Smooth muscle cell (in vitro differentiated cells): ENCODE results near the gene ACAD8. TPM values are rescaled to one million over a fixed set of nuclear protein-coding genes. Genes with fewer than 3 reads are reported as not detected.

ENCODE experiments used
- DNase-seq: peaks from one replicate; lab custom pipeline; 2025; ENCODE audit not compliant: unreplicated experiment; lab: John Stamatoyannopoulos, UW
- H2AFZ ChIP-seq: fragments of 200-600 bp; sonication (generic); 2 replicates; pipeline ENCODE4 v1.6.0; 2016; ENCODE audit warnings: antibody characterized with exemption, low read depth, mild to moderate bottlenecking
- H3F3A ChIP-seq: fragments of 200-600 bp; sonication (generic); 2 replicates; pipeline ENCODE4 v1.6.0; 2017; ENCODE audit warnings: antibody characterized with exemption, low read depth
- H3K27ac ChIP-seq: fragments of 200-600 bp; sonication (generic); 2 replicates; pipeline ENCODE4 v1.5.1; 2016; ENCODE audit warnings: low read depth, mild to moderate bottlenecking
- H3K27me3 ChIP-seq: fragments of 200-600 bp; sonication (generic); 2 replicates; pipeline ENCODE4 v1.6.1; 2016; ENCODE audit warnings: low read depth, mild to moderate bottlenecking
- H3K36me3 ChIP-seq: fragments of 200-600 bp; sonication (generic); 2 replicates; pipeline ENCODE4 v1.5.1; 2016; ENCODE audit warnings: low read depth
- H3K4me1 ChIP-seq: fragments of 200-600 bp; sonication (generic); 2 replicates; pipeline ENCODE4 v1.5.1; 2016; ENCODE audit warnings: low read depth
- H3K4me2 ChIP-seq: fragments of 200-600 bp; sonication (generic); 2 replicates; pipeline ENCODE4 v1.6.0; 2016; ENCODE audit warnings: mild to moderate bottlenecking
- H3K4me3 ChIP-seq: fragments of 200-600 bp; sonication (generic); 2 replicates; pipeline ENCODE4 v1.5.1; 2016; ENCODE audit warnings: mild to moderate bottlenecking
- H3K79me2 ChIP-seq: fragments of 200-600 bp; sonication (generic); 2 replicates; pipeline ENCODE4 v1.6.0; 2016; ENCODE audit warnings: low read depth, mild to moderate bottlenecking
- H3K9ac ChIP-seq: fragments of 200-600 bp; sonication (generic); 2 replicates; pipeline ENCODE4 v1.6.0; 2016; ENCODE audit warnings: low read depth
- H3K9me3 ChIP-seq: fragments of 200-600 bp; sonication (generic); replicated peaks from 2 replicates; pipeline ENCODE4 v1.5.1; 2016; ENCODE audit warnings: low read depth
- H4K20me1 ChIP-seq: fragments of 200-600 bp; sonication (generic); 2 replicates; pipeline ENCODE4 v1.6.0; 2016; ENCODE audit warnings: low read depth
- WGBS: methylation state at CpG from one replicate; pipeline ENCODE4 v1.1.7; 2016; ENCODE audit warnings: low lambda C conversion rate; 5-methylcytosine and 5-hydroxymethylcytosine counted together
- polyA plus RNA-seq: library from polyadenylated mRNA; unstranded; fragments of >200 nt; fragmentation: Nextera tagmentation; extraction: Ambion mirVana; gene quantifications from 2 replicates; pipeline ENCODE4 v1.2.1, GENCODE V29; 2016
- total RNA-seq: library from RNA; depleted of rRNA; stranded (reverse); fragments of >200 nt; gene quantifications from 2 replicates; pipeline ENCODE4 v1.2.3, GENCODE V29; 2014
- TF ChIP-seq, protein P1 (sequence below): fragments of 200-600 bp; sonication (generic); IDR thresholded peaks from 2 replicates; pipeline ENCODE4 v1.5.1; 2017; ENCODE audit warnings: borderline replicate concordance, mild to moderate bottlenecking, antibody characterized with exemption; ENCODE audit not compliant: insufficient read depth, poor library complexity, severe bottlenecking

Gene ACAD8
- total RNA-seq (12.4 and 14.7 TPM in 2 replicates), polyA plus RNA-seq (11.5 and 11.7 TPM in 2 replicates)

DNA sequence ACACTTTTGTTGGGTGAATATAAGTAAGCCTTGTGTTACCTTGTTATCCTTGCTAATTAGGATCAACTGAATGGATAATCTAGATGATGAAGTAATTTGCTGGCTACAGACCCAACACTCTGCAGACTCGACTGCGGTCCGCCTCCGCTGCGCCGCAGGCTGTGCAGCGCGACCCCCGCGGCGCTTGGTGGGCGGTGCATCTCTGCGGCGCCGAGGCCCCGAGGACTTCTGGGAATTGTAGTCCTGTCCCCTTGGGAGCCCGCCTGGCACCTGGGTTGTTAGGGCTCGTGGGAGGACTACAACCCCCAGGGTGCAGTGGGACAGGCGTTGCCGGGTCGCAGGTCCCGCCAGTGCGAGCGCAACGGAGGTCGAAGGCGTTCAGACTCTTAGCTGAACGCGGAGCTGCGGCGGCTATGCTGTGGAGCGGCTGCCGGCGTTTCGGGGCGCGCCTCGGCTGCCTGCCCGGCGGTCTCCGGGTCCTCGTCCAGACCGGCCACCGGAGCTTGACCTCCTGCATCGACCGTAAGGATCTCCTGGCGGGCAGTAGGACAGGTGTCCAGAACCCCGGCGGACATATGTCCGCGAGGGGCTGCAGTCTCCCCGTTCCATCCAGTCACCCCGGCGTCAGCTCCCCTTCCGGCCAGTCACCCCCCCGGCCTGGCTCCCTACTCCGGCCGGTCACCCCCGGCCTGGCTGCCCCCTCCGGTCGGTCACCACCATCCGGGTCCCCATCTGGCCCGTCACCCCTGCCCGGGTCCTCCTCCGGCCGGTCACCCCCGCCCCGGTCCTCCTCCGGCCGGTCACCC is at the start of gene ACAD8, which contains the start of gene THYN1:
ACAD8 (plus strand) TSS at position 381 of the 806 bp plus-strand sequence; CDS start at position 414, 33 bp downstream.
THYN1 (minus strand) TSS at position 165 of the 806 bp plus-strand sequence. CDS start 470 bp downstream, outside the sequence.
- peak; percentile 74 for DNase-seq
- Histone ChIP-seq H3K36me3 (peaks cover 3% of the 10 kb centered on the region), H3K27me3 (no peaks in the 10 kb centered on the region), H3K79me2 (peaks cover 14% of the 10 kb centered on the region), H2AFZ (peak within 1 kb of the TSS; percentile 98), H3F3A (no peaks in the 10 kb centered on the region), H3K4me2 (peak within 1 kb of the TSS; percentile 97), H3K4me1 (peaks cover 14% of the 10 kb centered on the region), H3K27ac (no peak within 1 kb of the TSS), H4K20me1 (no peaks in the 10 kb centered on the region), H3K9ac (peak within 1 kb of the TSS; percentile 69), H3K4me3 (peak within 1 kb of the TSS; percentile 87), H3K9me3 (no peaks in the 10 kb centered on the region)
- TF ChIP-seq, protein P1, sequence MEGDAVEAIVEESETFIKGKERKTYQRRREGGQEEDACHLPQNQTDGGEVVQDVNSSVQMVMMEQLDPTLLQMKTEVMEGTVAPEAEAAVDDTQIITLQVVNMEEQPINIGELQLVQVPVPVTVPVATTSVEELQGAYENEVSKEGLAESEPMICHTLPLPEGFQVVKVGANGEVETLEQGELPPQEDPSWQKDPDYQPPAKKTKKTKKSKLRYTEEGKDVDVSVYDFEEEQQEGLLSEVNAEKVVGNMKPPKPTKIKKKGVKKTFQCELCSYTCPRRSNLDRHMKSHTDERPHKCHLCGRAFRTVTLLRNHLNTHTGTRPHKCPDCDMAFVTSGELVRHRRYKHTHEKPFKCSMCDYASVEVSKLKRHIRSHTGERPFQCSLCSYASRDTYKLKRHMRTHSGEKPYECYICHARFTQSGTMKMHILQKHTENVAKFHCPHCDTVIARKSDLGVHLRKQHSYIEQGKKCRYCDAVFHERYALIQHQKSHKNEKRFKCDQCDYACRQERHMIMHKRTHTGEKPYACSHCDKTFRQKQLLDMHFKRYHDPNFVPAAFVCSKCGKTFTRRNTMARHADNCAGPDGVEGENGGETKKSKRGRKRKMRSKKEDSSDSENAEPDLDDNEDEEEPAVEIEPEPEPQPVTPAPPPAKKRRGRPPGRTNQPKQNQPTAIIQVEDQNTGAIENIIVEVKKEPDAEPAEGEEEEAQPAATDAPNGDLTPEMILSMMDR, result no peak
- whole genome bisulfite sequencing, result 1% methylated on average over 60 of the region's 70 CpGs

DNA sequence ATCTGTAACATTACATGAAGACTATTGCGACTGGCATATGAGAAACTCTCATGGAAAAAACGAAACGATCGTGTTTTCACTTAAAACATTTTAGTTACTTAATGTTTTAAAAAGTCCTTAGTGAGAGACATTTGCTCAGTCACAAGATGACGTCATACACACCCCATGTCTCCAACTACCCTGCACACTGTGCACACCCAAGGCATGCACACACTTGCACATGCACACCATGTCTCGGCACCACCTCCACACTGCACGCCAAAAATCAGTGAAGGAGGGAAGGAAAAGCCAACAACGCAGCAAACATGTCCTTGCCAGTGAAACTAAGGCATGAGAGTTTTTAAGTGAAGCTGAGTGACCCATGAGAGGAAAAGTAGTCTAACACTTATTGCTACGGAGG is 47.6 kb upstream of the ACAD8 start:
- no peak overlapping the region for H2AFZ ChIP-seq
- no peaks in the 10 kb centered on the region for H3K79me2 ChIP-seq
- 97% methylated on average over 9 of the region's 9 CpGs for WGBS
- no peak overlapping the region for H3K9ac ChIP-seq
- no peaks in the 10 kb centered on the region for H4K20me1 ChIP-seq
- H3K4me1 ChIP-seq, result no peaks in the 10 kb centered on the region
- no peak overlapping the region for H3K27ac ChIP-seq
- H3K4me3 ChIP-seq, result no peak overlapping the region
- no peaks in the 10 kb centered on the region for H3K9me3 ChIP-seq
- H3K4me2 ChIP-seq, result no peak overlapping the region
- no peaks in the 10 kb centered on the region for H3K27me3 ChIP-seq
- DNase-seq, result no peak
- TF ChIP-seq, protein P1, result no peak
- peaks cover 28% of the 10 kb centered on the region for H3K36me3 ChIP-seq
- no peaks in the 10 kb centered on the region for H3F3A ChIP-seq

DNA sequence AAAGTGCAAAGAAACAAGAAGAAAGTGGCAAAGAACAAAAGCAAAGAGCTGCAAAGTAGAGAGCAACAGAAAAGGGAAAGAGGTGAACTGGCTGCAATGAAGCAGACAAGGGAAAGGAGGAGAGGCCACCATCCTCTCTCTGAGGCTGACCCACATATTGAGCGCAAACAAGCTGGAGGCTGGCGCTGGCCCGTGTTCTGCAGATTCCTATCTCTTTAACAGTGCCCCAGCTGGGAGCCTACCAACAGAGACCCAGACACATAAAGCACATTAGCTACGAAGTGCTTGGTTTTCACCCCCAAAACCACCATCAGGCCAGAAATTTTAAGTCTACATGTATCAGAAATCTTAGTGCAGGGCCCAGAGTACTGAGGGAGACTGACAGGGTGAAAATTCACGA is 47.2 kb upstream of the ACAD8 start:
- Histone ChIP-seq H3K36me3 (peaks cover 27% of the 10 kb centered on the region), H3K9ac (no peak overlapping the region), H4K20me1 (no peaks in the 10 kb centered on the region), H3K9me3 (no peaks in the 10 kb centered on the region), H2AFZ (no peak overlapping the region), H3K4me3 (no peak overlapping the region), H3K27me3 (no peaks in the 10 kb centered on the region), H3K4me1 (no peaks in the 10 kb centered on the region), H3K27ac (no peak overlapping the region), H3F3A (no peaks in the 10 kb centered on the region), H3K4me2 (no peak overlapping the region), H3K79me2 (no peaks in the 10 kb centered on the region)
- TF ChIP-seq, protein P1, result no peak
- 94% methylated on average over 5 of the region's 5 CpGs for WGBS
- DNase-seq, result no peak
